ENCODE results near the gene BTBD3. TPM values are rescaled to one million over a fixed set of nuclear protein-coding genes. Genes with fewer than 3 reads are reported as not detected.

Gene BTBD3
- 10 to 100 TPM; 36.0 to 37.6 (median 36.6) TPM for total RNA-seq

- no peak for TF ChIP-seq CTCF (IDR thresholded peaks at IDR 0.05)
- TF ChIP-seq POLR2A (IDR thresholded peaks at IDR 0.05), result no peak
- intact Hi-C loops (cut with DNase I; ENCODE audit: low total_unique reads), result no loop called here
- H3K4me3 ChIP-seq (ENCODE audit: low read depth, poor library complexity, severe bottlenecking), result no peak within 1 kb of the TSS
- peak in 1 of 2 donors; percentile 46 for DNase-seq (ENCODE audit: low spot score in 2 of 2)
- 5 to 15% methylated on average over 4 of the region's 4 CpGs for WGBS, 2 donors
Measured at GRCh38 chr20:11917663-11918062, at the start of gene BTBD3. Gene BTBD3 (plus strand): TSS chr20:11917893. CDS start chr20:11918276, 383 bp downstream.

- no peak overlapping the region for H3K4me3 ChIP-seq (ENCODE audit: low read depth, poor library complexity, severe bottlenecking)
- DNase-seq (ENCODE audit: low spot score in 2 of 2), result no peak
- TF ChIP-seq POLR2A (IDR thresholded peaks at IDR 0.05) (no peak), CTCF (IDR thresholded peaks at IDR 0.05) (no peak)
- intact Hi-C loops (cut with DNase I; ENCODE audit: low total_unique reads), result no loop called here
Measured at GRCh38 chr20:11869641-11870040, 48.1 kb upstream of the BTBD3 start.

DNA sequence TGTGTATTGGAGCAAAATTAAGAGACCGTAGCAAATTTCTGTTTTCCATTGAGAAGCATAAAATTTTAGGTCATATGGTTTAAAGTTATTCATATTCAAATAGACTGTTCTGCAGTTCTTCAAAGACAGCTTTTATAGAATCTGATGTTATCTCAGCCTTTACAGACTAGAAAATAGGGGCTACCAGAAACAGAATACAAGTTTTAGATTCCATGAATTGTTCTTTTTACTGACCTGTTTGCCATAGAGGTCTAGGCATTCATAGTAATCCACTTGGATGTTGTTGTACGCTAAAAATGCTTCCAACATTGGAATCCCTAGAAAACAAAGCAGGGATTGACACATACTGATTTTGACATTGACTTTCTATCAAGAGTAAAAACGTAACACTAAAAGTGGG lies 47.3 kb upstream of the BTBD3 start:
- no peak for DNase-seq (ENCODE audit: low spot score in 2 of 2)
- TF ChIP-seq POLR2A (IDR thresholded peaks at IDR 0.05), result no peak
- 54 to 70% methylated on average over 3 of the region's 3 CpGs for WGBS, 2 donors
- intact Hi-C loops (cut with DNase I; ENCODE audit: low total_unique reads), result no loop called here
- H3K4me3 ChIP-seq (ENCODE audit: low read depth, poor library complexity, severe bottlenecking), result no peak overlapping the region

DNA sequence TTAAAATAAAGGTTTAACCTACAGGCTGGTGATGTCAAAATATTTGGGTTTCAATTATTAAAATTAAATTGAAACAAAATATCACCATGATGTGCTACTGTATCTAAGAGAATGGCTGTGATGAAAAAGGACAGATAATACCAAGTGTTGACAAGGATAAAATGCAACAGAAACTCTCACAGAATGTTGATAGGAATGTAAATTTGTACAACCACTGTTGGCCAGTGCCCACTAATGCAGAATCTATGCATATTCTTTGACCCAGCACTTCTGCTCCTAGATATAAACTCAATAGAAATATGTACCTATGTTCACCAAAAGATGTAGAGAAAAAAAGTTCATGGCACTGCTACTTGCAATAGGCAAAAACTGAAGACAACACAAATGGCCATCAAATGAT lies 41.1 kb upstream of the BTBD3 start:
- TF ChIP-seq CTCF (IDR thresholded peaks at IDR 0.05) (no peak), POLR2A (IDR thresholded peaks at IDR 0.05) (no peak)
- no peak for DNase-seq (ENCODE audit: low spot score in 2 of 2)
- intact Hi-C loops (cut with DNase I; ENCODE audit: low total_unique reads), result no loop called here

DNA sequence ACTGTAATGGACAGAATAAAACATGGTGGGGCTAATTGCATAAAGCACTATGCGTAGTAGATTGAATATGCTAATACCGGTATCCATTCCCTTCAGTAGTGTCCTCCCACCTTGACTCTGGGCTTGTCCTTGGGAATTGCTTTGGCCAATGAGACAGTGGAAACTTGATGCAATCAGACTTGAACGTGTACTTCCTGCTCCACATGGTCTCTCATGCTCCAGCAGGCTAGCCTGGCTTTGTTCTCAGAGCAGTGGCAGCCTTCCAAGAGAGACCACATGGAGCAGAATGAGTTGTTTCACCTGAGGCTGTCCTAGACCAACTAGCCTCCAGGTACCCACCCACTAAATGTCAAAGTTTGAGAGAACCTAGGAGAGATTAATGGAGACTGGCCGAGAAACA lies 37.0 kb upstream of the BTBD3 start:
- TF ChIP-seq POLR2A (IDR thresholded peaks at IDR 0.05) (no peak), CTCF (IDR thresholded peaks at IDR 0.05) (no peak)
- no peak overlapping the region for H3K4me3 ChIP-seq (ENCODE audit: low read depth, poor library complexity, severe bottlenecking)
- intact Hi-C loops (cut with DNase I; ENCODE audit: low total_unique reads), result no loop called here
- 79 to 81% methylated on average over 4 of the region's 4 CpGs for WGBS, 2 donors
- DNase-seq (ENCODE audit: low spot score in 2 of 2), result no peak

More for the DNA sequence above, 41.1 kb upstream of the BTBD3 start:
- H3K4me3 ChIP-seq (ENCODE audit: low read depth, poor library complexity, severe bottlenecking), result no peak overlapping the region

GRCh38 chr20:11881449-11881848 lies 36.2 kb upstream of the BTBD3 start:
- TF ChIP-seq CTCF (IDR thresholded peaks at IDR 0.05) (no peak), POLR2A (IDR thresholded peaks at IDR 0.05) (no peak)
- no peak for DNase-seq (ENCODE audit: low spot score in 2 of 2)
- 81 to 84% methylated on average over 4 of the region's 4 CpGs for WGBS, 2 donors
- no peak overlapping the region for H3K4me3 ChIP-seq (ENCODE audit: low read depth, poor library complexity, severe bottlenecking)
- intact Hi-C loops (cut with DNase I; ENCODE audit: low total_unique reads), result no loop called here
